ENCODE results near the gene KRT16. TPM values are rescaled to one million over a fixed set of nuclear protein-coding genes. Genes with fewer than 3 reads are reported as not detected.
"Not testable (repeated sequence)": the region's sequence is repeated elsewhere in the genome, so short reads cannot be mapped to it uniquely, and the experiment has no call there.

The KRT16 gene
- polyA plus RNA-seq, 3 donors, result not detected

GRCh38 chr17:41617698-41618097 lies 5.1 kb upstream of the KRT16 start:
- DNase-seq, result no peak
- H3K27ac Mint-ChIP-seq, result no peak overlapping the region
- H3K79me2 ChIP-seq (ENCODE audit: insufficient read depth, low read length), result no peaks in the 10 kb centered on the region
- no peaks in the 10 kb centered on the region for H3K36me3 Mint-ChIP-seq
- H3K27me3 Mint-ChIP-seq (ENCODE audit: low read depth in 3 of 3), result peaks cover 1 to 8% (median 4%) of the 10 kb centered on the region in 3 donors
- TF ChIP-seq CTCF (IDR thresholded peaks at IDR 0.05), result no peak
- H3K9me3 Mint-ChIP-seq, result no peaks in the 10 kb centered on the region
- H2AFZ ChIP-seq (ENCODE audit: insufficient read depth, low read depth, low read length, poor library complexity, severe bottlenecking), result no peak overlapping the region
- no peaks in the 10 kb centered on the region for H3K4me1 Mint-ChIP-seq
- intact Hi-C loops (cut with micrococcal nuclease), result no loop called here
- no peak overlapping the region for H3K4me2 ChIP-seq (replicated peaks; ENCODE audit: extremely low read depth, low read length, poor library complexity, severe bottlenecking)
- no peaks in the 10 kb centered on the region for H3K9me3 ChIP-seq (replicated peaks in 1 of 2; ENCODE audit: control insufficient read depth in 1 of 2, insufficient read depth in 1 of 2, low read length in 2 of 2)
- no peaks in the 10 kb centered on the region for H3K27me3 ChIP-seq (ENCODE audit: control insufficient read depth in 2 of 2, insufficient read depth in 2 of 2, low read length in 2 of 2)
- 88% methylated on average over 6 of the region's 11 CpGs for WGBS (ENCODE audit: insufficient coverage)
- H3K4me3 Mint-ChIP-seq, result no peak overlapping the region
- H3K36me3 ChIP-seq (replicated peaks in 1 of 2; ENCODE audit: control insufficient read depth in 1 of 2, insufficient read depth in 2 of 2, low read length in 2 of 2), result no peaks in the 10 kb centered on the region
- H4K20me1 ChIP-seq (ENCODE audit: insufficient read depth, low read length), result no peaks in the 10 kb centered on the region
- H3K27ac ChIP-seq (ENCODE audit: low read depth in 1 of 2, low read length in 2 of 2), result no peak overlapping the region
- no peak overlapping the region for H3K4me3 ChIP-seq (replicated peaks in 1 of 3; ENCODE audit: low read depth in 2 of 3, low read length in 3 of 3)
- H3K4me1 ChIP-seq (ENCODE audit: control insufficient read depth in 1 of 2, insufficient read depth in 2 of 2, low read length in 2 of 2), result no peaks in the 10 kb centered on the region
- H3K9ac ChIP-seq (ENCODE audit: insufficient read depth, low read length, poor library complexity, severe bottlenecking), result no peak overlapping the region

GRCh38 chr17:41617136-41617535 lies 4.6 kb upstream of the KRT16 start:
- H3K36me3 ChIP-seq (replicated peaks in 1 of 2; ENCODE audit: control insufficient read depth in 1 of 2, insufficient read depth in 2 of 2, low read length in 2 of 2), result no peaks in the 10 kb centered on the region
- Mint-ChIP-seq H3K27ac (no peak overlapping the region), H3K27me3 (ENCODE audit: low read depth in 3 of 3) (peaks cover 1 to 5% (median 4%) of the 10 kb centered on the region in 3 donors), H3K9me3 (no peaks in the 10 kb centered on the region), H3K36me3 (no peaks in the 10 kb centered on the region), H3K4me1 (no peaks in the 10 kb centered on the region), H3K4me3 (no peak overlapping the region)
- no peaks in the 10 kb centered on the region for H3K27me3 ChIP-seq (ENCODE audit: control insufficient read depth in 2 of 2, insufficient read depth in 2 of 2, low read length in 2 of 2)
- no peak for DNase-seq
- no peak overlapping the region for H3K4me2 ChIP-seq (replicated peaks; ENCODE audit: extremely low read depth, low read length, poor library complexity, severe bottlenecking)
- H3K9ac ChIP-seq (ENCODE audit: insufficient read depth, low read length, poor library complexity, severe bottlenecking), result no peak overlapping the region
- no peak overlapping the region for H3K27ac ChIP-seq (ENCODE audit: low read depth in 1 of 2, low read length in 2 of 2)
- H3K4me1 ChIP-seq (ENCODE audit: control insufficient read depth in 1 of 2, insufficient read depth in 2 of 2, low read length in 2 of 2), result no peaks in the 10 kb centered on the region
- WGBS (ENCODE audit: insufficient coverage), result no CpG with 5 or more reads among the region's 3 CpGs
- H3K9me3 ChIP-seq (replicated peaks in 1 of 2; ENCODE audit: control insufficient read depth in 1 of 2, insufficient read depth in 1 of 2, low read length in 2 of 2), result no peaks in the 10 kb centered on the region
- intact Hi-C loops (cut with micrococcal nuclease), result no loop called here
- no peaks in the 10 kb centered on the region for H4K20me1 ChIP-seq (ENCODE audit: insufficient read depth, low read length)
- no peaks in the 10 kb centered on the region for H3K79me2 ChIP-seq (ENCODE audit: insufficient read depth, low read length)
- TF ChIP-seq CTCF (IDR thresholded peaks at IDR 0.05), result no peak
- no peak overlapping the region for H2AFZ ChIP-seq (ENCODE audit: insufficient read depth, low read depth, low read length, poor library complexity, severe bottlenecking)
- H3K4me3 ChIP-seq (replicated peaks in 1 of 3; ENCODE audit: low read depth in 2 of 3, low read length in 3 of 3), result no peak overlapping the region

- H3K4me1 Mint-ChIP-seq; H3K27me3 ChIP-seq (ENCODE audit: control insufficient read depth in 2 of 2, insufficient read depth in 2 of 2, low read length in 2 of 2); H2AFZ ChIP-seq (ENCODE audit: insufficient read depth, low read depth, low read length, poor library complexity, severe bottlenecking); H3K27me3 Mint-ChIP-seq (ENCODE audit: low read depth in 3 of 3); H3K4me3 Mint-ChIP-seq; H3K27ac ChIP-seq (ENCODE audit: low read depth in 1 of 2, low read length in 2 of 2); H3K4me2 ChIP-seq (replicated peaks; ENCODE audit: extremely low read depth, low read length, poor library complexity, severe bottlenecking); H3K4me1 ChIP-seq (ENCODE audit: control insufficient read depth in 1 of 2, insufficient read depth in 2 of 2, low read length in 2 of 2); intact Hi-C loops (cut with micrococcal nuclease); H3K27ac Mint-ChIP-seq; H3K4me3 ChIP-seq (replicated peaks in 1 of 3; ENCODE audit: low read depth in 2 of 3, low read length in 3 of 3); H4K20me1 ChIP-seq (ENCODE audit: insufficient read depth, low read length); H3K36me3 ChIP-seq (replicated peaks in 1 of 2; ENCODE audit: control insufficient read depth in 1 of 2, insufficient read depth in 2 of 2, low read length in 2 of 2); H3K36me3 Mint-ChIP-seq; H3K9me3 ChIP-seq (replicated peaks in 1 of 2; ENCODE audit: control insufficient read depth in 1 of 2, insufficient read depth in 1 of 2, low read length in 2 of 2); DNase-seq; H3K9me3 Mint-ChIP-seq; H3K9ac ChIP-seq (ENCODE audit: insufficient read depth, low read length, poor library complexity, severe bottlenecking); H3K79me2 ChIP-seq (ENCODE audit: insufficient read depth, low read length): not testable (repeated sequence)
- WGBS (ENCODE audit: insufficient coverage), result 67% methylated on average over 1 of the region's 4 CpGs
Measured at GRCh38 chr17:41616486-41616885, 3.9 kb upstream of the KRT16 start.

All from CD14-positive monocyte (primary cell).